NT2/D1 (cell line): ENCODE measurements around the gene CLIC5.
A peak's percentile ranks its signal among the peaks of the same experiment; 100 is the strongest.

Experiments used
- DNase-seq: peaks from one replicate; pipeline ENCODE4 v3.0.0-alpha.2; 2011; ENCODE audit warnings: low read depth, low spot score
- H3K27me3 ChIP-seq: 2 replicates; pipeline ENCODE4 v1.6.0; 2011; ENCODE audit warnings: mild to moderate bottlenecking; ENCODE audit not compliant: insufficient read length, insufficient read depth
- H3K36me3 ChIP-seq: 2 replicates; pipeline ENCODE4 v1.6.1; 2011; ENCODE audit warnings: mild to moderate bottlenecking, low read length, mixed read lengths; ENCODE audit not compliant: insufficient read depth, insufficient read length
- H3K4me1 ChIP-seq: 2 replicates; pipeline ENCODE4 v1.5.1; 2011; ENCODE audit not compliant: insufficient read depth, insufficient read length
- H3K4me3 ChIP-seq: 2 replicates; pipeline ENCODE4 v1.5.1; 2011; ENCODE audit warnings: low read depth; ENCODE audit not compliant: insufficient read length
- H3K9ac ChIP-seq: 2 replicates; pipeline ENCODE4 v1.6.0; 2011; ENCODE audit warnings: low read depth; ENCODE audit not compliant: insufficient read length
- H3K9me3 ChIP-seq: 2 replicates; pipeline ENCODE4 v1.5.1; 2011; ENCODE audit warnings: mild to moderate bottlenecking, low read length; ENCODE audit not compliant: insufficient read depth
- SUZ12 ChIP-seq: IDR thresholded peaks from 2 replicates; pipeline ENCODE4 v1.6.1; 2011; ENCODE audit not compliant: insufficient read length, insufficient read depth; ENCODE audit errors: extremely low read depth
- YY1 ChIP-seq: IDR thresholded peaks from 2 replicates; pipeline ENCODE4 v1.6.1; 2011; ENCODE audit not compliant: insufficient read length, insufficient read depth
- ZNF274 ChIP-seq: IDR thresholded peaks from 2 replicates; pipeline ENCODE4 v1.6.1; 2011; ENCODE audit warnings: mild to moderate bottlenecking, low read depth, low read length

Gene CLIC5

DNA sequence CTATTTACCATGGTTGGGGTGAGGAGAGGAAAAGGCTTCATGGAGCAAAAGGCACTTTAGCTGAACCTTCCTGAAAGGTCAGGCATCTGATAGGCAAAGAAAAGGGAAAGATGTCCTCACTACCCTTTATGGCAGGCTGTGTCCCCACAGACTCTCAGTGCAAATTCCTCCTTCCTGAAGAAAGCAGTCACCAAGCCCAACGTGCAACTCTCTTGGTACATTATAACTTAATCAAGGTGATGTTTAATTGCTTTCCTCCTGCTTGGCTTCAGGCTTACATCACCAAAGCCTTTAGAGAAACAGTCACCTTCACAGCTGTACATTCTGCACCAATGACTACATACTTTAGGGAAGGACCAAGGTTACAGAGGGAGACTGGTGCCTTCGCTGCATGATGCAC is 2.1 kb upstream of the CLIC5 start:
- Histone ChIP-seq H3K4me1 (no peaks in the 10 kb centered on the region), H3K4me3 (no peak overlapping the region), H3K9ac (no peak overlapping the region), H3K27me3 (peaks cover 11% of the 10 kb centered on the region), H3K9me3 (peaks cover 11% of the 10 kb centered on the region), H3K36me3 (no peaks in the 10 kb centered on the region)
- no peak for DNase-seq
- TF ChIP-seq ZNF274: no peak
- no peak for TF ChIP-seq SUZ12

DNA sequence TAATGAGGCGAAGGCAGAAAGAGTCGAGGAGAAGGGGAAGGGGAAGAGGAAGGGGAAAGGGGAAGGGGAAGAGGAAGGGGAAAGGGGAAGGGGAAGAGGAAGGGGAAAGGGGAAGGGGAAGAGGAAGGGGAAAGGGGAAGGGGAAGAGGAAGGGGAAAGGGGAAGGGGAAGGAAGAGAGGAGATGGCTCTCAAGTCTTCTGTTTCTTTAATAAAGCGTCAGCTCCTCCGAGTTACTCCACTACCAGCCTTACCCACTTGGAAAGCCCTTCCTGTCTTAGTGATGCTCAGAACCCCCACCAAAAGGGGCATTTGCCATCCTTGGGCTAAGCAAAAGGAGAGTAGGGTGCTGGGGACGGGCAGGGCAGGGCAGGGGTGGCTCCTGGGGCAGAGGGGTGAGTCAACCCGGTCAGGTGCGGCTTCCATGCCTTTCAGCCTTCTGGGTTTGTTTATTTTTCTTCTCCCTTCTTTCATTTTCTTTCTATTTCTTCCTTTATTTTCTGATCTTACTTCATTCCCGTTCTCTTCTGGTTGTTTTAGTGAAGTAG is 476 bp upstream of the CLIC5 start:
- no peak overlapping the region for H3K9ac ChIP-seq

GRCh38 chr6:46014511-46015118 is 1.0 kb downstream of the CLIC5 start:
- peak overlapping the region; percentile 56 for H3K4me3 ChIP-seq
- no peaks in the 10 kb centered on the region for H3K4me1 ChIP-seq
- no peak for DNase-seq
- peaks cover 11% of the 10 kb centered on the region for H3K27me3 ChIP-seq
- H3K9ac ChIP-seq: peak overlapping the region; percentile 56
- TF ChIP-seq YY1 (no peak), ZNF274 (no peak), SUZ12 (no peak)
- no peaks in the 10 kb centered on the region for H3K36me3 ChIP-seq
- peaks cover 11% of the 10 kb centered on the region for H3K9me3 ChIP-seq

More for the DNA sequence above, 476 bp upstream of the CLIC5 start:
- no peak for DNase-seq
- Histone ChIP-seq H3K4me3 (peak overlapping the region; percentile 56), H3K27me3 (peaks cover 11% of the 10 kb centered on the region), H3K4me1 (no peaks in the 10 kb centered on the region), H3K9me3 (peaks cover 11% of the 10 kb centered on the region), H3K36me3 (no peaks in the 10 kb centered on the region)
- no peak for TF ChIP-seq YY1
- no peak for TF ChIP-seq SUZ12
- TF ChIP-seq ZNF274: no peak

- Histone ChIP-seq H3K36me3 (no peaks in the 10 kb centered on the region), H3K27me3 (peaks cover 11% of the 10 kb centered on the region), H3K9ac (no peak overlapping the region), H3K9me3 (peaks cover 11% of the 10 kb centered on the region), H3K4me1 (no peaks in the 10 kb centered on the region), H3K4me3 (no peak overlapping the region)
- no peak for DNase-seq
- TF ChIP-seq ZNF274 (no peak), YY1 (no peak), SUZ12 (no peak)
These were observed 1.6 kb downstream of the CLIC5 start for GRCh38 chr6:46014046-46014445.

GRCh38 chr6:46013639-46014038 is 2.0 kb downstream of the CLIC5 start:
- no peaks in the 10 kb centered on the region for H3K4me1 ChIP-seq
- TF ChIP-seq YY1: no peak
- TF ChIP-seq ZNF274: no peak
- no peak for TF ChIP-seq SUZ12

DNA sequence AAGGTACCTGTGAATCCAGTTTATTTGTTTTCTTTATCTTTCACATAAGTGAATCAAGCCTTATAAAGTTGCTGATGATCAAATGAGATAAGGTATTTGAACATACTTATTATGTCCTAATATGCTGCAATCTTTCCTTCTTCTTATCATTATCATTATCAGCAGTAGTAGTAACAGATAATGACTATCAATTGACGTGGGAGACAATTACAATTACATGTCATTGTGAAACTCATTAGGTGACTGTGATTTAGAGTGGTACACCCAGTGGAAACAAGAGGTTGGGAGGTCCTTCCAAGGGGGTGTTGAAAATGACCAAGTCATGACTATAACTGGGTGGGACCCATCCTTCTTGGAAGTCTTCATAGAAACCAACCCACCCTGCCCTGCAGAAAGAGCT is 2.8 kb downstream of the CLIC5 start:
- Histone ChIP-seq H3K4me3 (no peak overlapping the region), H3K27me3 (peaks cover 10% of the 10 kb centered on the region), H3K9ac (no peak overlapping the region), H3K9me3 (peaks cover 11% of the 10 kb centered on the region), H3K36me3 (no peaks in the 10 kb centered on the region), H3K4me1 (no peaks in the 10 kb centered on the region)
- no peak for DNase-seq
- TF ChIP-seq ZNF274: no peak
- no peak for TF ChIP-seq SUZ12
- TF ChIP-seq YY1: no peak

More at GRCh38 chr6:46013639-46014038, 2.0 kb downstream of the CLIC5 start:
- Histone ChIP-seq H3K4me3 (no peak overlapping the region), H3K36me3 (no peaks in the 10 kb centered on the region), H3K9ac (no peak overlapping the region), H3K9me3 (peaks cover 11% of the 10 kb centered on the region), H3K27me3 (peaks cover 11% of the 10 kb centered on the region)
- no peak for DNase-seq

DNA sequence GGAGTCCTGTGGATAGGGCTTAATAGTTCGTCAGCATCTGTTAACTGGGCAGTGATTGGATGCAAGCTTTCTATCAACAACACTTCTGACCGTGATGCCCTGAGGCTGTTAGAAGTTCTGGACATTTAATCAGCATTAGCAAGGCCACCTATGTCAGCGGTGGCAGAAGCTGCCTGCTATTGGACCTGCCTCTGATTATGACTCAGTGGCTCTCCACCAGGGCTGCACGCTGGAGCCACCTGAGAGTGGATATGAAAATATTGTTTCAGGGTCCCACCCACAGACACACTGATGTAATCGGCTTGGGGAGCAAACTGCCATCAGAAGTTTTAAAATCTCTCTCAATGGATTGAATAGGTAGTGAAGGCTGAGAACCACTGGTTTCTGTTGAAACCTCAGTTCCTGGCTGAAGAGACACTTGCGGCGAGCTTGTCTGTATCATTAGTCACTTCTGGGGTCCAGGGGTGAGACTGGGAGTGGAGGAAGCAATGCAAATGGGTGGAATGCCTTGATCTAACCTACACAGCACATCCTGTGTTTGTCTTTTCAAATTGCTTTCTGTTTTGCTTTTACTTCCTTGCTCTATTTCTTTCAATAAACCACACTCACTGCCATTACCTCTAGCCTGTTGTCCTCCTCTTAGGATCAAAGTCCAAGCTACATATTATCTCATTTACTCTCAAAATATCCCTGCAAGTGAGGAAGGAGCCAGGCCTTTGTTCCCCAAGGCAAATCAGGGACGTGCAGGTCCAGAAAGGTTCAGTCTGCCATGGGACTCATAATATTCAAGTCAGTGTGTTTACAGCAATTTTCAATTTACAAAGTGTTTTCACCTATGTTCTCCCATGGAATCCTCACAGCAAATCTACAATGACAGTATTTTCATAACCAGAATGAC is 4.2 kb downstream of the CLIC5 start:
- H3K27me3 ChIP-seq: peaks cover 4% of the 10 kb centered on the region
- TF ChIP-seq SUZ12: no peak
- no peak for TF ChIP-seq ZNF274
- no peak for TF ChIP-seq YY1
- H3K4me1 ChIP-seq: no peaks in the 10 kb centered on the region
- DNase-seq: no peak
- no peaks in the 10 kb centered on the region for H3K36me3 ChIP-seq
- no peaks in the 10 kb centered on the region for H3K9me3 ChIP-seq
- no peak overlapping the region for H3K9ac ChIP-seq
- H3K4me3 ChIP-seq: no peak overlapping the region
